Activated CD8-positive, alpha-beta memory T cell treated with anti-CD3 and anti-CD28 coated beads, Interleukin-2, amount 50 U/mL, for 24 hours (primary cell): ENCODE results near the gene SPATA45.
"Not testable (repeated sequence)": the region's sequence is repeated elsewhere in the genome, so short reads cannot be mapped to it uniquely, and the experiment has no call there.

Experiments used
- DNase-seq: peaks from one replicate; pipeline ENCODE4 v3.0.0-alpha.2; 2020; ENCODE audit errors: extremely low read depth

Gene SPATA45

GRCh38 chr1:212847549-212847948, at the start of gene SPATA45:
TSS of gene SPATA45 (minus strand) at chr1:212847649. CDS start at chr1:212836149, 11,500 bp downstream.
- no peak for DNase-seq

DNA sequence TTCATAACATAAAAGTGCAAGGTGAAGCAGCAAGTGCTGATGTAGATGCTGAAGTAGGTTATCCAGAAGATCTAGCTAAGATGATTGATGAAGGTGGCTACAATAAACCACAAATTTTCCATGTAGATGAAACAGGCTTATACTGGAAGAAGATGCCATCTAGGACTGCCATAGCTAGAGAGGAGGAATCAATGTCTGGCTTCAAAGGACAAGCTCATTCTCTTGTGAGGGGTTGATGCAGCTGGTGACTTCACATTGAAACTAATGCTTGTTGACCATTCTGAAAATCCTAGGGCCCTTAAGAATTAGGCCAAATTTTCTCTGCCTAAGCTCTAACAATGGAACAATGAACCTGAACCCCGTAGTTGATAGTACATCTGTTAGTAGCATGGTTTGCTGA, 44.7 kb upstream of the SPATA45 start:
- no peak for DNase-seq

DNA sequence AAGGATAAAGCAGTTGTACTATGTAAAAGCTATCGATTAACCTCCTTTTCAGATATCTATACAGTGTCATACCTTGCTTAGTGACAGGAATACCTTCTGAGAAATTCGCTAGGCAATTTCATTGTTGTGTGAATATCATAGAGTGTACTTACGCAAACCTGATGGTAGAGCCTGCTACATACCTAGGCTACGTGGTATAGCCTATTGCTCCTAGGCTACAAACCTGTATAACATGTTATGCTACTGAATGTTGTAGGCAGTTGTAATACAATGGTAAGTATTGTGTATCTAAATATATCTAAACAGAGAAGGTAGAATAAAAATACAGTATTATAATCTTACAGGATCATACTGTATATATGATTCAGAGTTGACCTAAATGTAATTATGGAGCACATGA, 37.1 kb upstream of the SPATA45 start:
- DNase-seq: no peak

GRCh38 chr1:212879947-212880690, 32.7 kb upstream of the SPATA45 start:
- DNase-seq: no peak

GRCh38 chr1:212878418-212878817, 31.0 kb upstream of the SPATA45 start:
- DNase-seq: no peak

DNA sequence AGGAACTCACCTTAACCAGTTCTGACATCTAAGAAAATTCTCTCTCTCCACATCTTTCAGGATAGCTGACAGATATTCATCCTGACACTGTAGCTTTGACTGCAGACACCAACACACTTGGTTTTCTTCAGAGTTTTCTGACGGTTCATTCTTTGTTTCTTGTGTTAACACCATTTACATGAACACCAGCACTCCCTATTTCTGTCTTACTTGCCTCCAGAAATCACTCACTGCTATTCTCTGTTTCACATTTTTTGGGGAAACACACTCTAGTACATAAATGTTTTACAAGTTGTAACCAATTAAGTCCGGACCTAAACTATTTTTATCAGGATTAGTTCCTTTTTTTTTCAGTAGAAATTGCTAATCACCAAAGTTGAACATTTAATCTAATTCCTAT, 26.1 kb upstream of the SPATA45 start:
- no peak for DNase-seq

DNA sequence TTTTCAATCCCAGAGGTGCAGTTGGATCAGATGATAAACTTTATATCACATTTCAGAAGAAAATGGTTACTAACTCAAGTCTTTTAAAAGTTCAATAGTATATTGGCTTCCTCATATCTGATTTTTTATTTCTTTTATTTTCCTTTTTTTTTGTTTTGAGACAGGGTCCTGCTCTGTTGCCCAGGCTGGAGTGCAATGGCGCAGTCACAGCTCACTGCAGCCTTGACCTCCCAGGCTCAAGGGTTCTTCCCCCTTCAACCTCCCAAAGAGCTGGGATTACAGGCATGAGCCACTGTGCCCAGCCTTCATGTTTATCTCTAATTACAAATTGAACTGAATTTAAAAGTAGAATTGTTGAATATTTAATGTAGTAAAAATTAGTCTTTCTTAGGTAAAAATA, 24.5 kb upstream of the SPATA45 start:
- no peak for DNase-seq

- DNase-seq: no peak
Measured at GRCh38 chr1:212867192-212867591, 19.7 kb upstream of the SPATA45 start.

GRCh38 chr1:212864201-212864600, 16.8 kb upstream of the SPATA45 start:
- DNase-seq: no peak

- not testable (repeated sequence) for DNase-seq
Measured at GRCh38 chr1:212863345-212863744, 15.9 kb upstream of the SPATA45 start.

- DNase-seq: no peak
Measured at GRCh38 chr1:212862111-212862690, 14.8 kb upstream of the SPATA45 start.

DNA sequence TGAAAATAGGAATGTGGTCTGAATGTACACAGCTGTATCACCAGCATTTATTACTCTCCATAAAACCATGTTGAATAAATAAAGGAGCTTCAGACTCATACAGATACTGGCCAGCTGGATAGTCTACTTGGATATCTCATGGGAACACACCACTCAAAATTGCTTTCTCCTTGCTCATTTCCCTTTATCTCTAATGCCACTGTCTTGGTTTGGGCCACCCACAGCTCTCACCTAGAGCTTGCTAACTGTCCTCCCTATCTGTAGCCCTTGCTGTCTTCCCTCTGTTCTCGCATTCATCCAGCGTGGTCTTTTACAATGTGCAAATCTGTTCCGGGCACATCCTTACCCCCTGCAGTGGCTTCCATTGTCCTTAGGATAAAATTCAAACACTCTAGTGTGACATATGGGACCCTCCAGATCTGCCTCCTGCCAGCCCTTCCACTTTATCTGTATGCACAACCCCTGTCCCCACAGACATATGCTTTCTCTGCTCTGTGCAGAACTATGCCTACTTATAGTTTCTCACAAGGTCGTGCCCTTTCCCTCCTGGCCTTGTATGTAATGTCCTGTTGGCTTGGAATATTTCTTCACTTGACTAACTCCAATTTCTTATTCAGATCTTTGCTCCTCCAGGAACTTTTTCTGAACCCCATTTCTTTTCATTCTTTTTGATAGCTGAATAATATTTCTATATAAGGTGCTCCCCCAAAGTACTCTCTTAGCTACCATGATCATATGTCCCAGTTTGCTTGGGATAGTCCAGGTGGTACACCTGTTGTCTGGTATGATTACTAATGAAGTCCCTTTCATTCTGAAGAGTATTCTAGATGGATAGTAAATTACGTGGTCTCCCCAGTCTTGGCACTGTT, 13.5 kb upstream of the SPATA45 start:
- no peak for DNase-seq

- DNase-seq: no peak
Measured at GRCh38 chr1:212858461-212859265, 11.2 kb upstream of the SPATA45 start.

DNA sequence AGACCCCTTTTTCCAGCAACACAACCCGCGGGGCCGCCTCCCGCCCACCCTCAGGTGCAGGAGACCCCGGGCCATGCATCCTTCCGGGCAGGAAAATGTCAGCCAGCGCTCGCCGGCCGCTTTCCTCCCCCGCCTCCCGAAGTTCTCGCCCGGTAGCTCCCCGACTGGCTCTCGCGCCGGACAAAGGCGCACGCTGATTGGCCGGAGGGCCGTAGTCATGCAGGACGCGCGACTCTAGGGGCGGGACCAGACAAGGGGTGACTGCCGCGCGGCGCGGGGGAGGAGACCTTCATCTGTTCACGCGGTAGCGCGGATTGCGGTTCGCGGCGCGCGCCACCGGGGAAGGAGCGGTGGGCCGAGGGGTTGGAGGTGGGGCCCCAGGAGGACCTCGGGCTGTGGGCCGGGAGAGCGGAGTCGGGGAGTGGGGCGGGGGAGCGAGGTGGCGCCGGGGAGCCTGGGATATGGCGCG, 10.6 kb upstream of the SPATA45 start, which contains the start of gene FLVCR1:
Gene FLVCR1, plus strand, starts transcription at position 284 of the 469 bp plus-strand sequence. Its CDS starts 178 bp downstream, at position 462.
- peak; percentile 89 for DNase-seq

DNA sequence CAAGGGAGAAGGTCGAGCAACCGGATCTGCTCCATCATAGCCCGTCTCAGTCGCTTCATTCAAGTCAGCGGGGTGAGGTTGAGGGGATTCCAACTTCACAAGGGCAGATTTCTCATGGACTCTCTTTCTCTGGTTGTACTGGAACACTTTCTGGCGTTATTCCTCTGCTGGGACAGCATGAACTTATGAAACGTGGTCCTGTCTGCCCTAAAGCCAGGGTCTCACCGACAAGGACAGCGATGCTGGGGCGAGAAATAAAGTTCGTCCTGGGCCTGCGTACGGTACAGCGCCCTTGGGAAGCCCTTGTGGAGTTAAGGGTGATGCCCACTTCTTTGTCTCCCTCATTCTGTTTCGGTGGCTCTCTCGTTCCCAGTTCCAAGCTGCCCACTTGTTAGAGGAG, 9.3 kb upstream of the SPATA45 start:
- DNase-seq: no peak

DNA sequence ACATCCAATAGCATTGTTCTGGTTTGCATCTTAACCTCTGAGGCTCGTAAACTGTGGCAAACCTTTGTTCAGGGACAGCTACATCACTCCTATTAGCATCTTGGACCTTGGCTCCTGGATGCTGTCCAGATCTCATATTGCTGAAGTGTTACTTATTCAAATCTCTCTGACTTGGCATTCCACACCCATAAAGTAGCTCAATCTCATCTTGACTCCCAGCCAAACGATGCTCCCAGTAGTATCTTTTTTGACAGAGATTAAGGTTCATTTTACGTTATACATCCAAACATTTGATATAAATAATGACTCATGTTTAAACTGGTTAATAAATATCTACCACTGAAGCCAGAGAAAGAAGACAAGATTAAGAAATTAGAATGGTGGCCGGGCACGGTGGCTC, 6.2 kb upstream of the SPATA45 start:
- DNase-seq: no peak

DNA sequence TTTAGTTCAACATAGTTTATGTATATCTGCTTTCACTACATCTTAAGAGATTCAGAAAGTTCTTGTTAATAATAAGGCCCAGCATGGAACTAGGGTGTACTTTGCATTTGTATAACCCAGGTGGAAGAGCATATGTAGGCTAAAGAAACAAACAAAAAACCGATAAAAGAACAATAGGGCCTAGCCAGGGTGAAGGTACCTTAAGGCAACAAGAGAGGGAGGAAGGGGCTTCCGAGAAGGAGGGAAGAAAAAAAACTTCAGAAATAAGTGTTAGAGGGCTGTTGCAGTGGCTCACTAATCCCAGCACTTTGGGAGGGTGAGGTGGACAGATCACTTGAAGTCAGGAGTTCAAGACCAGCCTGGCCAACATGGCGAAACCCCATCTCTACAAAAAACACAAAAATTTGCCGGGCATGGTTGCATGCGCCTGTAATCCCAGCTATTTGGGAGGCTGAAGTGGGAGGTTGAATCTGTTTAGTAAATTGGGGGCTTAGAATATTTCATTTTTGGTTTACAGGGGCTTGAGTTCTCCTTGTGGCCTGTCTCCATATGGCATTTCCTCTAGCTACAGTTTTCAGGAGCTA, 4.7 kb upstream of the SPATA45 start:
- no peak for DNase-seq

DNA sequence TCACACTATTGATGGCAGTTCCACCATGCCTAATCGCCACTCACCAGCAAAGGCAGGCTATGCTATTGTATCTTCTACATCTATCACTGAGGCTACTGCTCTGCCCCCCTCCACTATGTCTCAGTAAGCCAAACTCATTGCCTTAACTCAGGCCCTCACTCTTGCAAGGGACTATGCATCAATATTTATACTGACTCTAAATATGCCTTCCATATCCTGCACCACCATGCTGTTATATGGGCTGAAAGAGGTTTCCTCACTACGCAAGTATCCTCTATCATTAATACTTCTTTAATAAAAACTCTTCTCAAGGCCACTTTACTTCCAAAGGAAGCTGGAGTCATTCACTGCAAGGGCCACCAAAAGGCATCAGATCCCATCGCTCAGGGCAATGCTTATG, 2.9 kb downstream of the SPATA45 start:
- not testable (repeated sequence) for DNase-seq

GRCh38 chr1:212838145-212838544, 9.3 kb downstream of the SPATA45 start:
- no peak for DNase-seq

GRCh38 chr1:212833211-212834207, 13.9 kb downstream of the SPATA45 start:
- DNase-seq: not testable (repeated sequence)
